Suppressor macrophage treated with lipopolysaccharide for 1 hour (primary cell): ENCODE results near the gene BCL7A.

Experiments
- DNase-seq, 3 donors: peaks; one replicate each; pipeline ENCODE4 v3.0.0-alpha.2; 2020 to 2022

The BCL7A gene

GRCh38 chr12:122096591-122097149 is 75.0 kb downstream of the BCL7A start:
- no peak for DNase-seq

GRCh38 chr12:122097584-122097926 is 75.9 kb downstream of the BCL7A start:
- DNase-seq = no peak

GRCh38 chr12:122097927-122098756 is 76.5 kb downstream of the BCL7A start:
- DNase-seq = peak; percentile 76 to 78 (median 77)

- DNase-seq = no peak
These were observed 77.6 kb downstream of the BCL7A start for GRCh38 chr12:122099280-122099749.

GRCh38 chr12:122099856-122100255 is 78.2 kb downstream of the BCL7A start:
- no peak for DNase-seq

GRCh38 chr12:122100568-122100967 is 78.9 kb downstream of the BCL7A start:
- DNase-seq = no peak

GRCh38 chr12:122102331-122102730 is 80.6 kb downstream of the BCL7A start:
- DNase-seq = no peak

- peak; percentile 47 to 53 (median 49) for DNase-seq
These were observed 83.2 kb downstream of the BCL7A start for GRCh38 chr12:122104844-122105243.

GRCh38 chr12:122105496-122105895 is 83.8 kb downstream of the BCL7A start:
- peak; percentile 28 to 45 (median 43) for DNase-seq

GRCh38 chr12:122106843-122107242 is 85.2 kb downstream of the BCL7A start:
- no peak for DNase-seq

- DNase-seq = no peak
These were observed 85.6 kb downstream of the BCL7A start for GRCh38 chr12:122107261-122107660.

- no peak for DNase-seq
These were observed 89.5 kb downstream of the BCL7A start for GRCh38 chr12:122111089-122111641.
